Gastroesophageal sphincter (tissue), 3 donors: ENCODE data around the gene PRKG2.

Experiments
- CTCF ChIP-seq, 4 experiments: fragments of 200-600 bp in 2 of 4; fragments of 450-650 bp in 2 of 4; sonication (generic) in 1 of 4; IDR thresholded peaks; one replicate each; pipeline ENCODE4 v1.5.1; 2017 to 2019; ENCODE audit warnings: antibody characterized with exemption in 4 of 4, mild to moderate bottlenecking in 2 of 4, moderate library complexity in 2 of 4
- EP300 ChIP-seq: sonication (generic); formaldehyde crosslinking; IDR thresholded peaks from one replicate; pipeline ENCODE4 v1.6.1; 2017; ENCODE audit warnings: antibody characterized with exemption, mild to moderate bottlenecking

- no peak for TF ChIP-seq CTCF (IDR thresholded peaks at IDR 0.05)
- TF ChIP-seq EP300, result no peak
Observed at GRCh38 chr4:81152839-81153713, 61.9 kb downstream of the PRKG2 start.
